GM12864 (cell line): ENCODE measurements around the gene BRME1.

Experiments used
- DNase-seq: peaks from one replicate; pipeline ENCODE4 v3.0.0-alpha.2; 2011; ENCODE audit warnings: low read depth
- H3K4me3 ChIP-seq: 2 replicates; pipeline ENCODE4 v1.5.1; 2011; ENCODE audit warnings: mild to moderate bottlenecking, low read depth, low read length, control low read depth
- CTCF ChIP-seq: IDR thresholded peaks from 2 replicates; pipeline ENCODE4 v1.5.1; 2011; ENCODE audit warnings: low read depth, mild to moderate bottlenecking, moderate library complexity, low read length, control low read depth, inconsistent platforms; ENCODE audit errors: missing control alignments

BRME1 gene

GRCh38 chr19:13875824-13876223 lies 30.1 kb downstream of the BRME1 start:
- H3K4me3 ChIP-seq, result no peak overlapping the region
- DNase-seq, result no peak
- TF ChIP-seq CTCF, result no peak

GRCh38 chr19:13873834-13874515 lies 31.9 kb downstream of the BRME1 start:
- H3K4me3 ChIP-seq, result no peak overlapping the region
- DNase-seq, result no peak
- TF ChIP-seq CTCF, result no peak

- H3K4me3 ChIP-seq, result peak overlapping the region; percentile 19
- DNase-seq, result no peak
- peak; percentile 23 for TF ChIP-seq CTCF
Observed at GRCh38 chr19:13872695-13873389, 33.1 kb downstream of the BRME1 start.

- TF ChIP-seq CTCF, result no peak
- H3K4me3 ChIP-seq, result no peak overlapping the region; the same call in 1 of the 2 replicates
- DNase-seq, result no peak
Observed at GRCh38 chr19:13872339-13872694, 33.6 kb downstream of the BRME1 start.

- no peak for DNase-seq
- no peak for TF ChIP-seq CTCF
- H3K4me3 ChIP-seq, result no peak overlapping the region
Observed at GRCh38 chr19:13870873-13871272, 35.0 kb downstream of the BRME1 start.

GRCh38 chr19:13869281-13869680 lies 36.6 kb downstream of the BRME1 start:
- H3K4me3 ChIP-seq, result no peak overlapping the region
- TF ChIP-seq CTCF, result no peak
- no peak for DNase-seq

- DNase-seq, result no peak
- H3K4me3 ChIP-seq, result no peak overlapping the region
- TF ChIP-seq CTCF, result no peak
Observed at GRCh38 chr19:13868663-13869062, 37.3 kb downstream of the BRME1 start.
